ENCODE measurements around the gene CRLF3.
A peak's percentile ranks its signal among the peaks of the same experiment; 100 is the strongest.

The CRLF3 gene

DNA sequence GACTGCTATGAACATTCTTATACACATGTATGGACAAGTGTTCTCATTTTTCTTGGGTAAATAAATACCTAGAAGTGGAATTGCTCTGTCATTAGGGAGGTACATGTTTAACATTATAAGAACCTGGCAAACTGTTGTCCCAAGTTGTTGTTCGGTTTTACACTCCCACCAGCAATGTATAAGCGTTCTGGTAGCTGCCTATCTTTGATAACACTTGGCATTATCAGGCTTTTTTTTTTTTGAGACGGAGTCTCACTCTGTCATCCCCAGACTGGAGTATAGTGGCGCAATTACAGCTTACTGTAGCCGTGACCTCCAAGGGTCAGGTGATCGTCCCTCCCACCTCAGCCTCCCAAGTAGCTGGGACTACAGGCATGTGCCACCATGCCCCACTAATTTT lies 23.5 kb upstream of the CRLF3 start:
- DNase-seq: no peak
- H3K36me3 ChIP-seq: peaks cover 70% of the 10 kb centered on the region

DNA sequence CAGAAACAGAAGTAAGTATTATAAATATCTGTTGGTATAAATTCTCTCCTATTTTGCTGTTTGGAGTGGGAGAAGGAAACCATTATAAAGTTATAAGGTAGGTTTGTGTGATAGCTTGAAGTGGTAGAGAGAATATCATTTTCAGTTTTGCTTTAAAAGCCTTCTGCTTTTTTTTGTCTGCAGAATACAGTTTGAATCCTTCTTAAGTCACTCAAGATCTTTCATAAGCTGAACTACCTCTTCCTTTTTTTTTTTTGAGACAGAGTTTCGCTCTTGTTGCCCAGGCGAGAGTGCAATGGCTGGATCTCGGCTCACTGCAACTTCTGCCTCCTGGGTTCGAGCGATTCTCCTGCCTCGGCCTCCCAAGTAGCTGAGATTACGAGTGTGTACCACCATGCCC lies 16.3 kb upstream of the CRLF3 start:
- H3K4me3 ChIP-seq (ENCODE audit: low read depth, low read length): no peak overlapping the region
- no peaks in the 10 kb centered on the region for H3K9me3 ChIP-seq (ENCODE audit: severe bottlenecking)
- TF ChIP-seq, protein P1, sequence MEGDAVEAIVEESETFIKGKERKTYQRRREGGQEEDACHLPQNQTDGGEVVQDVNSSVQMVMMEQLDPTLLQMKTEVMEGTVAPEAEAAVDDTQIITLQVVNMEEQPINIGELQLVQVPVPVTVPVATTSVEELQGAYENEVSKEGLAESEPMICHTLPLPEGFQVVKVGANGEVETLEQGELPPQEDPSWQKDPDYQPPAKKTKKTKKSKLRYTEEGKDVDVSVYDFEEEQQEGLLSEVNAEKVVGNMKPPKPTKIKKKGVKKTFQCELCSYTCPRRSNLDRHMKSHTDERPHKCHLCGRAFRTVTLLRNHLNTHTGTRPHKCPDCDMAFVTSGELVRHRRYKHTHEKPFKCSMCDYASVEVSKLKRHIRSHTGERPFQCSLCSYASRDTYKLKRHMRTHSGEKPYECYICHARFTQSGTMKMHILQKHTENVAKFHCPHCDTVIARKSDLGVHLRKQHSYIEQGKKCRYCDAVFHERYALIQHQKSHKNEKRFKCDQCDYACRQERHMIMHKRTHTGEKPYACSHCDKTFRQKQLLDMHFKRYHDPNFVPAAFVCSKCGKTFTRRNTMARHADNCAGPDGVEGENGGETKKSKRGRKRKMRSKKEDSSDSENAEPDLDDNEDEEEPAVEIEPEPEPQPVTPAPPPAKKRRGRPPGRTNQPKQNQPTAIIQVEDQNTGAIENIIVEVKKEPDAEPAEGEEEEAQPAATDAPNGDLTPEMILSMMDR (IDR thresholded peaks at IDR 0.05; ENCODE audit: low read depth, low read length): no peak
- peaks cover 82% of the 10 kb centered on the region for H3K36me3 ChIP-seq
- H3K27me3 ChIP-seq (ENCODE audit: insufficient read depth, low read depth, severe bottlenecking): no peaks in the 10 kb centered on the region
- no peak overlapping the region for H3K27ac ChIP-seq
- no peak for DNase-seq

More for the DNA sequence above, 23.5 kb upstream of the CRLF3 start:
- H3K27ac ChIP-seq: no peak overlapping the region
- no peaks in the 10 kb centered on the region for H3K9me3 ChIP-seq (ENCODE audit: severe bottlenecking)
- no peak overlapping the region for H3K4me3 ChIP-seq (ENCODE audit: low read depth, low read length)
- H3K27me3 ChIP-seq (ENCODE audit: insufficient read depth, low read depth, severe bottlenecking): no peaks in the 10 kb centered on the region
- TF ChIP-seq, protein P1 (IDR thresholded peaks at IDR 0.05; ENCODE audit: low read depth, low read length): no peak

DNA sequence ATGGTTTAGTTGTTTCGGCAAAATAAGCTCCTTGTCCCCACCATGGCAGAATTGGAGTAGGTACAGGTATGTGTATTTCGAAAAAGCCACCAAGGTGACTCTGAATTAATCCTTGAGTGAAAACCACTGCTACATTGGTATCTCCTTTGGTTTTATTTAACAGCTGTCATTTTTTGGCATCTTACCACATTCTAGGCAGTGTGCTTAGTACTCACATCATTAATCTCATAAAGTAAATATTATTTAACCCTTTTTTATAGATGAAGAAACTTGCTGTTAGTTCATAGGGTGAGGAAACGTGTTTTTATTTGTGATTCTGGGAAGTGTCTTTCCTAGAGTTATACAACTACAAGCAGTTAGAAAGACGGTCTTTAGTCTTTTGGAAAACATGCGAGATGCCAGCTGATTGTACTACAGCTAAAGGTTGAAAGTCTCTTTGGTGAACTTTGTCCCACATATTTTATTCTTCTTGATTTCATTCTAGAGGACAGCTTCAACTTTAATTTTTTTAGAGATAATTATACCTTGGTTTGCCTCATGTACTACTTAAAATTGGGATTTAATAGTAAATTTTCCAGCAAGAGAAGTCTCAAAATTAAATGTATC lies 13.8 kb upstream of the CRLF3 start:
- Histone ChIP-seq H3K9me3 (ENCODE audit: severe bottlenecking) (no peaks in the 10 kb centered on the region), H3K27me3 (ENCODE audit: insufficient read depth, low read depth, severe bottlenecking) (no peaks in the 10 kb centered on the region), H3K27ac (no peak overlapping the region), H3K36me3 (peaks cover 83% of the 10 kb centered on the region), H3K4me3 (ENCODE audit: low read depth, low read length) (no peak overlapping the region)
- TF ChIP-seq, protein P1 (IDR thresholded peaks at IDR 0.05; ENCODE audit: low read depth, low read length): no peak
- DNase-seq: no peak

DNA sequence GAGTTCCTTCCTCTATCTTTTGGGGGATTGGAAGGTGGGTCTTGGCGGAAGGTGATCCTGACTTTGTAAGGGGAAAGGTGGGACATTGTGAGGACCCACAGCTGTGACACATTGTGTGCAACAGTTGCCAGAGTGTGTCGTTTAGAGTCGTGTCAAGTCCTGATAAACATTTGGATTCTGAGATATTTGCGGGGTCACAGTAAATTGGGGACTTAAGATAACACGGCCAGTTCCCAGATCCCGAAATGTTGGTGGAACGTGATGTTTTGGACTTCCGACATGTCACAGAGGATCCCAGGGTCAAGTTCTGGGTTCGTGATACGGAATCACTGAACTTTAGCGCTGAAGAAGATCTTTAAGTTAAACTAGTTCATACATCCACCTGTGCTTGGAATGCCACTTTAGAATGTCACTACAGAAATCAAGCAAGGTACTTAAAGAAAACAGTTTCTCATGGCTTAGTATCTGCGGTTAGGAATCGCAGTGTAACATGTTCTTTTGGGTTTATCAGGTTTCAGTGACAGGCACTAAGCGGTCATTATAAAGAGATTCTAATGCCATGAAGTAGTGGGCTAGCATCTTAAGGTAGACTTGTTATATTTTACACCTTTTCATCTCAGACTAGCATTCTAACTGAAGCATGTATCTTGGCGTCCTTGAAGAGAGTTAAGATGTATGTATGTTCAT lies 8.1 kb upstream of the CRLF3 start:
- H3K27ac ChIP-seq: peak overlapping the region; percentile 96
- peaks cover 38% of the 10 kb centered on the region for H3K36me3 ChIP-seq
- no peak for DNase-seq
- H3K9me3 ChIP-seq (ENCODE audit: severe bottlenecking): no peaks in the 10 kb centered on the region
- no peaks in the 10 kb centered on the region for H3K27me3 ChIP-seq (ENCODE audit: insufficient read depth, low read depth, severe bottlenecking)
- peak overlapping the region; percentile 87 for H3K4me3 ChIP-seq (ENCODE audit: low read depth, low read length)
- TF ChIP-seq, protein P1 (IDR thresholded peaks at IDR 0.05; ENCODE audit: low read depth, low read length): no peak

DNA sequence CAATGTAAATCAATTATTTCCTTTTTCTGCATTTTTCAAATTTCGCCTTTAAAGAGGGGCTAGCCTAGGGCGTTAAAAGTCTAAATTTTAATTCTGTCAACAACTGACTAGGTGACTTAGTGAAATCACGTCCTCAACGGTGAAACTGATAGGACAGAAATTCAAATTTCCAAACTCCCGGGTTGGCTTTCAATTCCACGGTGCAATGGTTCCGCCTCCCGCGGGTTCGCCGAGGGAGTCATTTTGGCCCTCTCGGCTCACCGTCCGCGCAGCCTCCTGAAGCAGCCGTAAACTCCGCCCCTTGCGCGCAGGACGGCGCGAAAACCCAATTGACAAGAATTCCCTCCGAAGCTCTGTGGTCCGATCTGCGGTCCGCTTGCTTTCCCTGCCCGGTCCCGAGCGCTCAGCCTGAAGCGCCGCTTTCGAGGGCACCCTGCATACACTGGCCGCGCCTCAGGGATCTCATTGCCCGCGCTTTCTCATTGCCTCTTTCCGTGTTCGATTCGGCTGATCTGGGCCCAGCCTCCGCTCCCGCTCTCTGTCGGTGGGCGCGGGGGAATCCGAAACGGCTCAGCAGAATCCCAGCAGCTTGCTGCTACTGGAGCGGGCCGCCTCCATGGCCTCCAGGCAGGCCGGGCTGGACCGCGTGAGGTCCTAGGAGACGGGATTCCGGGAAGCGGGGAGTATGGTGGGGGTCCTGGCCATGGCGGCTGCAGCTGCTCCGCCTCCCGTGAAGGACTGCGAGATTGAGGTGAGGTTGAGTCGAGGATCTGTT lies 7.4 kb upstream of the CRLF3 start, which contains the start of gene ATAD5:
Gene ATAD5, plus strand, starts transcription at position 304 of the 775 bp plus-strand sequence. Its CDS starts 382 bp downstream, at position 686.
- DNase-seq: peak; percentile 91
- no peaks in the 10 kb centered on the region for H3K9me3 ChIP-seq (ENCODE audit: severe bottlenecking)
- no peaks in the 10 kb centered on the region for H3K27me3 ChIP-seq (ENCODE audit: insufficient read depth, low read depth, severe bottlenecking)
- peak within 1 kb of the TSS; percentile 96 for H3K27ac ChIP-seq
- peak within 1 kb of the TSS; percentile 87 for H3K4me3 ChIP-seq (ENCODE audit: low read depth, low read length)
- H3K36me3 ChIP-seq: peaks cover 30% of the 10 kb centered on the region
- TF ChIP-seq, protein P1 (IDR thresholded peaks at IDR 0.05; ENCODE audit: low read depth, low read length): no peak

Data from WERI-Rb-1 (cell line).